ENCODE measurements around the gene NCOA7.
"Not testable (repeated sequence)": the region's sequence is repeated elsewhere in the genome, so short reads cannot be mapped to it uniquely, and the experiment has no call there.

The NCOA7 gene

DNA sequence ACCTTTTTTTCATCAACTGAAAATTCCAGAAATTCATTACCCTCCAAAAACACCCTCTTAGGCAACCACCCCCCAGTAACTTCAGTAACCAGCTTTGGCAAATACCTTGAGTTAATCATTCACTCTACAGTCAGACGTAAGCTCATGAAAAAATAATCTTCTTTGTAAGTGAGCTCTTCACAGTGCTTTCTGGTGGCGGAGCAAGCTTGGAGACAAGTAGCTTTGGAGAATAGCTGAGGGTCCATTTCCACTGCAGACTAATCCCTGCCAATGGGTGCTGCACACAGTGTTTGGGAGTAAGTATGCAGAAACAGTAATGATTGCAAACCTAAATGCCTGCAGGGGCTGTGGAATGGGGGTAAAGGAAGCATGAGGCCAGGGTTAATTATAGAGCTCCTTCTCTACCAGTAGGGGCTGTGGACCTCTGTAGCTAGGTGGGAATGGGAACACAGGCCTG is 109.0 kb downstream of the NCOA7 start:
- no peak overlapping the region for H3K27ac ChIP-seq
- no peaks in the 10 kb centered on the region for H3K9me3 ChIP-seq
- H3K4me3 ChIP-seq, result no peak overlapping the region
- no peak for DNase-seq
- no peaks in the 10 kb centered on the region for H3K4me1 ChIP-seq
- no peaks in the 10 kb centered on the region for H3K27me3 ChIP-seq
- H3K36me3 ChIP-seq, result peaks cover 19 to 29% (median 25%) of the 10 kb centered on the region in 3 donors
- TF ChIP-seq, protein P1, sequence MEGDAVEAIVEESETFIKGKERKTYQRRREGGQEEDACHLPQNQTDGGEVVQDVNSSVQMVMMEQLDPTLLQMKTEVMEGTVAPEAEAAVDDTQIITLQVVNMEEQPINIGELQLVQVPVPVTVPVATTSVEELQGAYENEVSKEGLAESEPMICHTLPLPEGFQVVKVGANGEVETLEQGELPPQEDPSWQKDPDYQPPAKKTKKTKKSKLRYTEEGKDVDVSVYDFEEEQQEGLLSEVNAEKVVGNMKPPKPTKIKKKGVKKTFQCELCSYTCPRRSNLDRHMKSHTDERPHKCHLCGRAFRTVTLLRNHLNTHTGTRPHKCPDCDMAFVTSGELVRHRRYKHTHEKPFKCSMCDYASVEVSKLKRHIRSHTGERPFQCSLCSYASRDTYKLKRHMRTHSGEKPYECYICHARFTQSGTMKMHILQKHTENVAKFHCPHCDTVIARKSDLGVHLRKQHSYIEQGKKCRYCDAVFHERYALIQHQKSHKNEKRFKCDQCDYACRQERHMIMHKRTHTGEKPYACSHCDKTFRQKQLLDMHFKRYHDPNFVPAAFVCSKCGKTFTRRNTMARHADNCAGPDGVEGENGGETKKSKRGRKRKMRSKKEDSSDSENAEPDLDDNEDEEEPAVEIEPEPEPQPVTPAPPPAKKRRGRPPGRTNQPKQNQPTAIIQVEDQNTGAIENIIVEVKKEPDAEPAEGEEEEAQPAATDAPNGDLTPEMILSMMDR (IDR thresholded peaks at IDR 0.05), result no peak
- intact Hi-C loops (cut with DNase I; ENCODE audit: low total_unique reads), result no loop called here

DNA sequence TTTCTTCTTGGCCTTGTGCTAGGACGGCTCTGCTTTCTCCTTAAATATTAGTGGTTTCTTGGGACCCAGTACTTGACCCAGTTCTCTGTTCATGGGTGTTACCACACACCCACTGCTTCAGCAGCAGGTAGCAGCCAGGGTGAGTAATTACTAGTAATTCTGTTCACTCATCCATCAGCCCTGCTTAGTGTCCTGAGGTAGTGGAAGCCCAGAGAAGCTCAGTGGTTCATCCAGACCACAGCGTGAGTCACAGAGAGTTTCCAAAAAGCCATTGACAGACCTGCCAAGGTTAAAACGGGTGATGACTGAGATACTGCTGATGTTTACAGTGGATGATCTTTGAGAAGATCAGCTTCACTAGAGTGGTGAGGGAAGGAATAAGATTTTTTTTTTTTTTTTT is 114.1 kb downstream of the NCOA7 start:
- intact Hi-C loops (cut with DNase I; ENCODE audit: low total_unique reads), result no loop called here
- TF ChIP-seq, protein P1 (IDR thresholded peaks at IDR 0.05), result no peak
- H3K9me3 ChIP-seq, result no peaks in the 10 kb centered on the region
- H3K27ac ChIP-seq, result no peak overlapping the region
- peaks cover 21 to 35% (median 31%) of the 10 kb centered on the region in 3 donors for H3K36me3 ChIP-seq
- DNase-seq, result no peak
- H3K4me3 ChIP-seq, result no peak overlapping the region
- no peaks in the 10 kb centered on the region for H3K27me3 ChIP-seq
- no peaks in the 10 kb centered on the region for H3K4me1 ChIP-seq

DNA sequence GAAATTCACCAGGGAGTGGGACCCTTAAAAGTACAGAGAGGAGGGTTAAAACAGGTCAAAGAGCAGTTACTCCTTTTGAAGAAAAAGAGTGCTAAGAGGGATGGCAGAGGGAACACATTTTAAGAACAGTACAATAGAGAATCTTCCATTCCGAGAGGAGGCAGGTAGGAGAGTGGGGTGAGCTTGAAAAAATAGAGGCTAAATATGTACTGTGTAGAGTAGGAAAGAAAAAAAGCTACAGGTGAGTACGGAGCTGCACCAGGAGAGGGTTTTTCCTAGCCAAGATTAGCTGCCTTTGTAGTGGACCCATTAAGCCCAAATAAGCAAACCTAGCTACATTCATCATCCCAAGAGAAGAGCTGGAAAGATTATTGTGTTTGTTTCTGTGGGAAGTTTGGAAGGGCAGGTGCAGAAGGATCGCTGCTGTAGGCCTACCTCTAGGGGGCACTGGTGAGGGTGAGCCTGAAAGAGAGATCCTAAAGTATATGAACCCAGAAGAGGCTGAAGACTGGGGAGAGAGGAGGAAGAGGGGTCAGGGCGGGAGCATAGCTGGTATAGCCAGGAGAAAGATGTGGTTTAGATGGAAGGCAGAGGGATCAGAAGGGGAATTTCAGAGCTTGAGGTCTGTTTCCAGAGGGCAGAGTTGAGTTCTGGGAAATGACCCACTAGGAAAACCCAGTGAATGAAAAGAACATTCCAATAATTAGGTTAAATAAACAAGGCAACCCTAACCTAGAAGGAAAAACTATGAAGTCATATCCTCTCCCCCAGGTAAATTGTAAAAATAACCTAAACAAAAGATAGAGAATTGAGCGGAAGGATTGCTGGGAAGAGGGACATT is 115.6 kb downstream of the NCOA7 start:
- no peak for DNase-seq
- peaks cover 18 to 36% (median 29%) of the 10 kb centered on the region in 3 donors for H3K36me3 ChIP-seq
- TF ChIP-seq, protein P1 (IDR thresholded peaks at IDR 0.05), result peak; percentile 31 to 58
- no peaks in the 10 kb centered on the region for H3K4me1 ChIP-seq
- intact Hi-C loops (cut with DNase I; ENCODE audit: low total_unique reads), result no loop called here
- no peaks in the 10 kb centered on the region for H3K27me3 ChIP-seq
- no peak overlapping the region for H3K4me3 ChIP-seq
- no peak overlapping the region for H3K27ac ChIP-seq
- no peaks in the 10 kb centered on the region for H3K9me3 ChIP-seq

DNA sequence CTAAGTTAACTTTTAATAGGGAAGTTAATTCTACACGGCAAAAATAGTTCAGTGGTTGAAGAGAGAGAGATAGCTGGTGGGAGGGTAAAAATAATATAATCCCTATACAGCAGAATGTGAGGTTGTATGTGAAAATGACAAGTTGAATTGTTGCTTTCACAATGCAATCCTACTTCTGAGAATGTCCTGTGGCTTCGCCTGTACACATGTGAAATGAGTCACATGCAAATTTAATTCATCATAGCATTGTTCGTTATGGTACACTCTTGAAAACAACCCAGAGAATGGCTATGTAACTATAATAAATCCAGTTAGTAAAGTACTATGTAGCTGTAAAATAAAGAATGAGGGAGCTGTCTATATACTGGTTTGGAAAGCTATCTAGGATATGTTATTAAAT is 119.8 kb downstream of the NCOA7 start:
- H3K36me3 ChIP-seq, result peaks cover 11 to 30% (median 17%) of the 10 kb centered on the region in 3 donors
- no peaks in the 10 kb centered on the region for H3K4me1 ChIP-seq
- no peak overlapping the region for H3K4me3 ChIP-seq
- DNase-seq, result no peak
- intact Hi-C loops (cut with DNase I; ENCODE audit: low total_unique reads), result no loop called here
- TF ChIP-seq, protein P1 (IDR thresholded peaks at IDR 0.05), result no peak
- no peaks in the 10 kb centered on the region for H3K27me3 ChIP-seq
- no peaks in the 10 kb centered on the region for H3K9me3 ChIP-seq
- no peak overlapping the region for H3K27ac ChIP-seq

DNA sequence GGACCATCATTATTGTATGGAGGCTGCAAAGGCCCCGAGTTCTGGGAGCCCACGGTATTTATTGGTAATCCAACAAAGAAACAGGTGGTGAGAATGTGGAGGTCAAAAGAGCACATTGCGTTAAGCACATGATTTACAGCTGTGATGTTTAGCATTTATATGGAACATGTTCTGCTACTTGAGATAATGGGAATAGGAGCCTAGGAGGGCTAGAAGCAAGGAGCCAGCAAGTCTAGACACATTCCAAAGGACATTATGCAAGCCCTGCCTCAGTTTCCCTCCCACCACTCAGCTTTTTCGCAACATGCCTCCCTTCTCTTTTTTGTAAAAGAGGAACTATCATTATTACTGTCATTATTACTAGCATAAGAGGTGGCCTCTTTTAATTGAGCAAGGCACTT is 120.3 kb downstream of the NCOA7 start:
- H3K36me3 ChIP-seq, result peaks cover 16 to 35% (median 21%) of the 10 kb centered on the region in 3 donors
- DNase-seq; H3K4me3 ChIP-seq; intact Hi-C loops (cut with DNase I; ENCODE audit: low total_unique reads); H3K27ac ChIP-seq; H3K9me3 ChIP-seq; H3K4me1 ChIP-seq; H3K27me3 ChIP-seq: not testable (repeated sequence)

DNA sequence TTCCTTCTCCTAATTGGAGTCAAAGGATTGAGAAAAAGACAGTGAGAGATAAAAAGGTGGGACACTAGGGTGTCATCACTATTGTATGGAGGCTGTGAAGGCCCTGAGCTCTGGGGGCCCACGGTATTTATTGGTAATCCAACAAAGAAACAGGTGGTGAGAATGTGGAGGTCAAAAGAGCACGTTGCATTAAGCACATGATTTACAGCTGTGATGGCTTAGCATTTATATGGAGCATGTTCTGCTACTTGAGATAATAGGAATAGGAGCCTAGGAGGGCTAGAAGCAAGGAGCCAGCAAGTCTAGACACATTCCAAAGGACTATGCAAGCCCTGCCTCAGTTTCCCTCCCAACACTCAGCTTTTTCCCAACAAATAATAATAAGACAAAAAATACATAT is 121.7 kb downstream of the NCOA7 start:
- H3K27me3 ChIP-seq; H3K9me3 ChIP-seq; H3K4me3 ChIP-seq; H3K4me1 ChIP-seq; intact Hi-C loops (cut with DNase I; ENCODE audit: low total_unique reads); DNase-seq; H3K27ac ChIP-seq: not testable (repeated sequence)
- peaks cover 23 to 47% (median 26%) of the 10 kb centered on the region in 3 donors for H3K36me3 ChIP-seq

Data from tibial artery (tissue), 4 donors.